HG02763 (cell line): ENCODE data around the gene CSNK1G2.
"Not testable (repeated sequence)": the region's sequence is repeated elsewhere in the genome, so short reads cannot be mapped to it uniquely, and the experiment has no call there.

Source experiments
- ATAC-seq: cut with Tn5 transposase; IDR thresholded peaks from one replicate; pipeline ENCODE4 v1.9.1; 2021; ENCODE audit warnings: mild to moderate bottlenecking, moderate library complexity; ENCODE audit not compliant: unreplicated experiment

CSNK1G2 gene

GRCh38 chr19:1986357-1987162, 45.6 kb downstream of the CSNK1G2 start:
- ATAC-seq = no peak

- ATAC-seq = no peak
Observed at GRCh38 chr19:1987197-1988187, 46.5 kb downstream of the CSNK1G2 start.

- not testable (repeated sequence) for ATAC-seq
Observed at GRCh38 chr19:1988464-1988863, 47.5 kb downstream of the CSNK1G2 start.

- ATAC-seq = no peak
Observed at GRCh38 chr19:1989513-1990229, 48.7 kb downstream of the CSNK1G2 start.

- ATAC-seq = no peak
Observed at GRCh38 chr19:1990230-1991017, 49.5 kb downstream of the CSNK1G2 start.

GRCh38 chr19:1991018-1991913, 50.3 kb downstream of the CSNK1G2 start:
- no peak for ATAC-seq

- ATAC-seq = no peak
Observed at GRCh38 chr19:1992759-1993260, 51.8 kb downstream of the CSNK1G2 start.

- no peak for ATAC-seq
Observed at GRCh38 chr19:1997353-1998233, 56.6 kb downstream of the CSNK1G2 start.

GRCh38 chr19:1998712-1999708, 58.0 kb downstream of the CSNK1G2 start:
- ATAC-seq = no peak

GRCh38 chr19:1999856-2000515, 59.0 kb downstream of the CSNK1G2 start:
- ATAC-seq = no peak

- no peak for ATAC-seq
Observed at GRCh38 chr19:2003874-2004273, 62.9 kb downstream of the CSNK1G2 start.

GRCh38 chr19:2010135-2010668, 69.2 kb downstream of the CSNK1G2 start:
- ATAC-seq = no peak

- ATAC-seq = no peak
Observed at GRCh38 chr19:2011169-2011568, 70.2 kb downstream of the CSNK1G2 start.

GRCh38 chr19:2012941-2013682, 72.1 kb downstream of the CSNK1G2 start:
- ATAC-seq = no peak

- ATAC-seq = no peak
Observed at GRCh38 chr19:2013683-2013961, 72.7 kb downstream of the CSNK1G2 start.

GRCh38 chr19:2014131-2014571, 73.2 kb downstream of the CSNK1G2 start:
- ATAC-seq = no peak
